Measurements from ENCODE around the gene PDZRN3.

Gene PDZRN3

GRCh38 chr3:73511571-73512525, 112.9 kb downstream of the PDZRN3 start:
- DNase-seq: no peak

GRCh38 chr3:73510784-73511183, 114.0 kb downstream of the PDZRN3 start:
- DNase-seq: no peak

- DNase-seq: no peak
Measured at GRCh38 chr3:73510334-73510733, 114.4 kb downstream of the PDZRN3 start.

GRCh38 chr3:73509816-73510215, 114.9 kb downstream of the PDZRN3 start:
- no peak for DNase-seq

- DNase-seq: no peak
Measured at GRCh38 chr3:73509066-73509465, 115.7 kb downstream of the PDZRN3 start.

GRCh38 chr3:73508330-73508954, 116.3 kb downstream of the PDZRN3 start:
- DNase-seq: peak; percentile 65 to 74

GRCh38 chr3:73504852-73505251, 119.9 kb downstream of the PDZRN3 start:
- no peak for DNase-seq

GRCh38 chr3:73504239-73504638, 120.5 kb downstream of the PDZRN3 start:
- DNase-seq: peak; percentile 82 to 87

- peak in 1 of 2 experiments; percentile 14 for DNase-seq
Measured at GRCh38 chr3:73503781-73504180, 121.0 kb downstream of the PDZRN3 start.

- peak in 1 of 2 experiments; percentile 62 for DNase-seq
Measured at GRCh38 chr3:73502609-73503583, 121.8 kb downstream of the PDZRN3 start.

GRCh38 chr3:73500321-73500720, 124.4 kb downstream of the PDZRN3 start:
- no peak for DNase-seq

- no peak for DNase-seq
Measured at GRCh38 chr3:73499787-73500186, 125.0 kb downstream of the PDZRN3 start.

- peak in 1 of 2 experiments; percentile 66 for DNase-seq
Measured at GRCh38 chr3:73498764-73499622, 125.7 kb downstream of the PDZRN3 start.

- no peak for DNase-seq
Measured at GRCh38 chr3:73497646-73498406, 126.9 kb downstream of the PDZRN3 start.

GRCh38 chr3:73493543-73494308, 131.0 kb downstream of the PDZRN3 start:
- no peak for DNase-seq

GRCh38 chr3:73492186-73492585, 132.6 kb downstream of the PDZRN3 start:
- no peak for DNase-seq

GRCh38 chr3:73491287-73491662, 133.5 kb downstream of the PDZRN3 start:
- no peak for DNase-seq

GRCh38 chr3:73490453-73491286, 134.1 kb downstream of the PDZRN3 start:
- no peak for DNase-seq

GRCh38 chr3:73485877-73486330, 138.8 kb downstream of the PDZRN3 start:
- DNase-seq: no peak
